GM23338 (cell line): ENCODE data around the gene PPM1L. TPM values are rescaled to one million over a fixed set of nuclear protein-coding genes. Genes with fewer than 3 reads are reported as not detected.
"Not testable (repeated sequence)": the region's sequence is repeated elsewhere in the genome, so short reads cannot be mapped to it uniquely, and the experiment has no call there.

Experiments
- ATAC-seq: fragments of 200-7000 bp; cut with Tn5 transposase; 3 replicates; pipeline ENCODE4 v1.9.1; 2020
- DNase-seq: peaks from one replicate; pipeline ENCODE4 v3.0.0-alpha.2; 2015; ENCODE audit warnings: low spot score
- H2AFZ ChIP-seq: fragments of 200-600 bp; sonication (generic); 2 replicates; pipeline ENCODE4 v1.8.0; 2016; ENCODE audit warnings: antibody characterized with exemption, mild to moderate bottlenecking, moderate library complexity
- H3F3A ChIP-seq: fragments of 200-600 bp; sonication (generic); replicated peaks from 2 replicates; pipeline ENCODE4 v1.8.0; 2017; ENCODE audit warnings: antibody characterized with exemption, mixed run types, low read depth
- H3K27ac ChIP-seq: fragments of 200-600 bp; sonication (generic); 2 replicates; pipeline ENCODE4 v1.6.1; 2016; ENCODE audit warnings: low read depth
- H3K27me3 ChIP-seq: fragments of 200-600 bp; sonication (generic); 2 replicates; pipeline ENCODE4 v1.8.0; 2016; ENCODE audit warnings: mild to moderate bottlenecking, mixed run types, moderate library complexity; ENCODE audit not compliant: insufficient read depth
- H3K36me3 ChIP-seq: fragments of 200-600 bp; sonication (generic); 2 replicates; pipeline ENCODE4 v1.8.0; 2016; ENCODE audit warnings: mild to moderate bottlenecking; ENCODE audit not compliant: insufficient read depth
- H3K4me1 ChIP-seq: fragments of 200-600 bp; sonication (generic); 2 replicates; pipeline ENCODE4 v1.8.0; 2016; ENCODE audit warnings: mild to moderate bottlenecking, moderate library complexity; ENCODE audit not compliant: insufficient read depth
- H3K4me2 ChIP-seq: fragments of 200-600 bp; sonication (generic); 2 replicates; pipeline ENCODE4 v1.7.1; 2017; ENCODE audit warnings: mixed run types
- H3K4me3 ChIP-seq: fragments of 200-600 bp; sonication (generic); 2 replicates; pipeline ENCODE4 v1.6.1; 2016; ENCODE audit warnings: mixed run types
- H3K79me2 ChIP-seq: fragments of 200-600 bp; sonication (generic); replicated peaks from 2 replicates; pipeline ENCODE4 v1.8.0; 2017; ENCODE audit warnings: mild to moderate bottlenecking; ENCODE audit not compliant: insufficient read depth
- H3K9me2 ChIP-seq: fragments of 200-600 bp; sonication (generic); 2 replicates; pipeline ENCODE4 v1.8.0; 2017; ENCODE audit not compliant: insufficient read depth
- H4K20me1 ChIP-seq: fragments of 200-600 bp; sonication (generic); replicated peaks from 2 replicates; pipeline ENCODE4 v1.8.0; 2017; ENCODE audit warnings: mild to moderate bottlenecking; ENCODE audit not compliant: insufficient read depth
- H3K27ac Mint-ChIP-seq: 2 replicates; pipeline ENCODE4 v1.8.0; 2020; ENCODE audit warnings: inconsistent platforms, mild to moderate bottlenecking, moderate library complexity, mixed read lengths
- H3K27me3 Mint-ChIP-seq: 3 replicates; pipeline ENCODE4 v1.8.0; 2022; ENCODE audit warnings: low read depth, mild to moderate bottlenecking, moderate library complexity, mixed read lengths, inconsistent platforms; ENCODE audit not compliant: insufficient read depth, poor library complexity
- H3K36me3 Mint-ChIP-seq: 3 replicates; pipeline ENCODE4 v1.8.0; 2021; ENCODE audit warnings: low read depth, mild to moderate bottlenecking, inconsistent platforms, moderate library complexity, mixed read lengths
- H3K4me1 Mint-ChIP-seq: 3 replicates; pipeline ENCODE4 v1.8.0; 2020; ENCODE audit warnings: mild to moderate bottlenecking, inconsistent platforms, mixed read lengths
- H3K4me3 Mint-ChIP-seq: 3 replicates; pipeline ENCODE4 v1.8.0; 2021; ENCODE audit warnings: moderate library complexity, mild to moderate bottlenecking, inconsistent platforms, mixed read lengths
- H3K9me3 Mint-ChIP-seq: 3 replicates; pipeline ENCODE4 v1.8.0; 2020; ENCODE audit warnings: moderate library complexity, mild to moderate bottlenecking, inconsistent platforms, mixed read lengths
- CREB1 ChIP-seq: fragments of 250-450 bp; sonication (Bioruptor Pico); IDR thresholded peaks from 2 replicates; pipeline ENCODE4 v1.5.0; 2020; ENCODE audit warnings: low read depth, mild to moderate bottlenecking, moderate library complexity
- EZH2 ChIP-seq: fragments of 200-600 bp; sonication (generic); IDR thresholded peaks from one replicate; pipeline ENCODE4 v1.8.0; 2017; ENCODE audit warnings: antibody characterized with exemption, mild to moderate bottlenecking, low read depth; ENCODE audit not compliant: unreplicated experiment
- JUNB ChIP-seq: IDR thresholded peaks from one replicate; pipeline ENCODE4 v1.6.1; 2016; ENCODE audit warnings: antibody characterized with exemption; ENCODE audit not compliant: unreplicated experiment
- POLR2AphosphoS5 ChIP-seq: IDR thresholded peaks from 2 replicates; pipeline ENCODE4 v1.6.1; 2016; ENCODE audit warnings: antibody characterized with exemption, low read depth
- STAT1 ChIP-seq: IDR thresholded peaks from one replicate; pipeline ENCODE4 v1.6.1; 2016; ENCODE audit warnings: antibody characterized with exemption; ENCODE audit not compliant: unreplicated experiment
- ZNF331 ChIP-seq: fragments of 250-450 bp; sonication (Bioruptor Pico); IDR thresholded peaks from 2 replicates; pipeline ENCODE4 v1.5.0; 2020; ENCODE audit warnings: low read depth, mild to moderate bottlenecking, moderate library complexity
- polyA plus RNA-seq: library from polyadenylated mRNA; unstranded; fragments of >200 nt; fragmentation: Nextera tagmentation; extraction: Ambion mirVana; gene quantifications from 2 replicates; pipeline ENCODE4 v1.2.1, GENCODE V29; 2016
- total RNA-seq: library from RNA; depleted of rRNA; stranded (reverse); fragments of >200 nt; shearing (Covaris generic); gene quantifications from 2 replicates; pipeline ENCODE4 v1.2.3, GENCODE V29; 2014
- TF ChIP-seq, protein P1 (sequence below): IDR thresholded peaks from one replicate; pipeline ENCODE4 v1.6.1; 2018; ENCODE audit warnings: antibody characterized with exemption; ENCODE audit not compliant: unreplicated experiment

Gene PPM1L
- total and polyA plus RNA-seq, 2 experiments from 2014 or later: 3.9 to 26.4 TPM

DNA sequence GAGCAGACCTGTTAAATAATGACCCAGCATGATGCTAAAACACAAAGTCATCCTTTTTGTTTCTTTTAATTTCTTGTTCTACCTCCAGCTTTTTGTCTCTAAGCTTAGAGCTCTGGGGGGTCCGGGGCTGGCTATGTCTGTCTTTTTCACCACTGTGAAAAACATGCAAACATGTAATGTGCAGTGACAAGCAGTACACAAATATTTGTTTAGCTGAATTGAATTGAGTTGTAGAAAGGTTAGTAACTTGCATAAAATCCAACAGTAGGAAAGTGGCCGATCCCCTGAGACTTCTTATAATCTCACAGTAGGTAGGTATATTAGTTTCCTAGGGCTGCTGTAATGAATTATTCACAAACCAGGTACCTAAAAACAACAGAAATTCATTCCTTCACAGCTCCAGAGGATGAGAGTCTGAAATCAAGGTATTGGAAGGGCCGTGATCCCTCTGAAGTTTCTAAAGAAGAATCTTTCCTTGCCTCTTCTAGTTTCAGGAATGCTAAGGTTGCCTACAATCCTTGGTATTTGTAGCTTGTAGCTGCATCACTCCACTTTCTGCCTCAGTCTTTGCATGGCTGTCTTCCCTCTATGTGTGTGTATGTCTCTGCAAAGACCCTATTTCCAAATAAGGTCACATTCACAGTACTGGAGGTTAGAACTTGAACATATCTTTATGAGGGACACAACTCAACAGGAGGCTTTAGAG is 46.4 kb upstream of the PPM1L start (continued):
- TF ChIP-seq CREB1 (CRISPR knock-in tag) (no peak), EZH2 (no peak), JUNB (no peak), POLR2AphosphoS5 (no peak)
- TF ChIP-seq, protein P1, sequence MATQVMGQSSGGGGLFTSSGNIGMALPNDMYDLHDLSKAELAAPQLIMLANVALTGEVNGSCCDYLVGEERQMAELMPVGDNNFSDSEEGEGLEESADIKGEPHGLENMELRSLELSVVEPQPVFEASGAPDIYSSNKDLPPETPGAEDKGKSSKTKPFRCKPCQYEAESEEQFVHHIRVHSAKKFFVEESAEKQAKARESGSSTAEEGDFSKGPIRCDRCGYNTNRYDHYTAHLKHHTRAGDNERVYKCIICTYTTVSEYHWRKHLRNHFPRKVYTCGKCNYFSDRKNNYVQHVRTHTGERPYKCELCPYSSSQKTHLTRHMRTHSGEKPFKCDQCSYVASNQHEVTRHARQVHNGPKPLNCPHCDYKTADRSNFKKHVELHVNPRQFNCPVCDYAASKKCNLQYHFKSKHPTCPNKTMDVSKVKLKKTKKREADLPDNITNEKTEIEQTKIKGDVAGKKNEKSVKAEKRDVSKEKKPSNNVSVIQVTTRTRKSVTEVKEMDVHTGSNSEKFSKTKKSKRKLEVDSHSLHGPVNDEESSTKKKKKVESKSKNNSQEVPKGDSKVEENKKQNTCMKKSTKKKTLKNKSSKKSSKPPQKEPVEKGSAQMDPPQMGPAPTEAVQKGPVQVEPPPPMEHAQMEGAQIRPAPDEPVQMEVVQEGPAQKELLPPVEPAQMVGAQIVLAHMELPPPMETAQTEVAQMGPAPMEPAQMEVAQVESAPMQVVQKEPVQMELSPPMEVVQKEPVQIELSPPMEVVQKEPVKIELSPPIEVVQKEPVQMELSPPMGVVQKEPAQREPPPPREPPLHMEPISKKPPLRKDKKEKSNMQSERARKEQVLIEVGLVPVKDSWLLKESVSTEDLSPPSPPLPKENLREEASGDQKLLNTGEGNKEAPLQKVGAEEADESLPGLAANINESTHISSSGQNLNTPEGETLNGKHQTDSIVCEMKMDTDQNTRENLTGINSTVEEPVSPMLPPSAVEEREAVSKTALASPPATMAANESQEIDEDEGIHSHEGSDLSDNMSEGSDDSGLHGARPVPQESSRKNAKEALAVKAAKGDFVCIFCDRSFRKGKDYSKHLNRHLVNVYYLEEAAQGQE: no peak

DNA sequence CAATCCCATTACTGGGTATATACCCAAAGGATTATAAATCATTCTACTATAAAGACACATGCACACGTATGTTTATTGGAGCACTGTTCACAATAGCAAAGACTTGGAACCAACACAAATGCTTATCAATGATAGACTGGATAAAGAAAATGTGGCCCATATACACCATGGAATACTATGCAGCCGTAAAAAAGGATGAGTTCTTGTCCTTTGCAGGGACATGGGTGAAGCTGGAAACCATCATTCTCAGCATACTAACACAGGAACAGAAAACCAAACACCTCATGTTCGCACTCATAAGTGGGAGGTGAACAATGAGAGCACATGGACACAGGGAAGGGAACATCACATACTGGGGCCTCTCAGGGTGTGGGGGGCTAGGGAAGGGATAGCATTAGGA is 42.9 kb upstream of the PPM1L start:
- ATAC-seq, H3K27me3 ChIP-seq, H3K79me2 ChIP-seq, H3K4me1 ChIP-seq, H3K9me2 ChIP-seq, DNase-seq, H3K27me3 Mint-ChIP-seq, H3K4me2 ChIP-seq, H4K20me1 ChIP-seq, H3K9me3 Mint-ChIP-seq, H3K4me1 Mint-ChIP-seq, H3K4me3 ChIP-seq, H3K27ac Mint-ChIP-seq, H3K4me3 Mint-ChIP-seq, H3K36me3 Mint-ChIP-seq, H3K27ac ChIP-seq, H3K36me3 ChIP-seq, H2AFZ ChIP-seq, H3F3A ChIP-seq: not testable (repeated sequence)

DNA sequence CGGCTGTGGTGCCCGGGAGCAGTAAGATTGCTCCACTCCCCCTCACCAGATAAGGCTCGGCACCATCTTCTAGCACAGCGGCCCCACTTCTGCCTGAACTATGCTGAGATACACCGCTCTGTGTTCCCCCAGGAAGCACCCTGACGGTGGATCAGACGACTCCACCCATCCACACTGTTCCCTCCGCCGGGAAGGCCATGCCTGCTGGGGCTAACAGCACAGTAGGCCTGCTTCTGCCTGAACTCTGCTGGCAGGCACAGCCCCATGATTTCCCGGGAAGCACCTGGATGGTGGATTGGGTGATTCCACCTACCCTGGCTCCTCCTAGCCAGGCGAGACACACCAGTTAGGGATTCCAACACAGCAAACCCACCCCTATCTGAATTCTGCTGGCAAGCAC is 36.3 kb upstream of the PPM1L start:
- Mint-ChIP-seq H3K36me3 (no peaks in the 10 kb centered on the region; the same call in 2 of the 3 replicates), H3K9me3 (no peaks in the 10 kb centered on the region; the same call in 2 of the 3 replicates), H3K27ac (no peak overlapping the region), H3K4me1 (no peaks in the 10 kb centered on the region), H3K27me3 (no peaks in the 10 kb centered on the region), H3K4me3 (no peak overlapping the region)
- Histone ChIP-seq H3K4me1 (no peaks in the 10 kb centered on the region), H2AFZ (peak overlapping the region; percentile 91), H3K79me2 (no peaks in the 10 kb centered on the region), H3F3A (no peaks in the 10 kb centered on the region), H4K20me1 (no peaks in the 10 kb centered on the region), H3K4me2 (no peak overlapping the region), H3K4me3 (no peak overlapping the region), H3K27me3 (no peaks in the 10 kb centered on the region), H3K36me3 (no peaks in the 10 kb centered on the region), H3K9me2 (0 out of 2 replicates have a peak, but pooled peaks cover 3% of the 10 kb centered on the region), H3K27ac (no peak overlapping the region)
- no peak for DNase-seq
- ATAC-seq: peak; percentile 31; the same call in 2 of the 3 replicates
- TF ChIP-seq, protein P1: no peak
- no peak for TF ChIP-seq ZNF331 (CRISPR knock-in tag)
- no peak for TF ChIP-seq STAT1
- no peak for TF ChIP-seq POLR2AphosphoS5
